SW480 (cell line): ENCODE results near the gene RPL15.

Experiments
- DNase-seq: peaks from one replicate; pipeline ENCODE4 v3.0.0-alpha.2; 2016; ENCODE audit warnings: low spot score

RPL15 gene

DNA sequence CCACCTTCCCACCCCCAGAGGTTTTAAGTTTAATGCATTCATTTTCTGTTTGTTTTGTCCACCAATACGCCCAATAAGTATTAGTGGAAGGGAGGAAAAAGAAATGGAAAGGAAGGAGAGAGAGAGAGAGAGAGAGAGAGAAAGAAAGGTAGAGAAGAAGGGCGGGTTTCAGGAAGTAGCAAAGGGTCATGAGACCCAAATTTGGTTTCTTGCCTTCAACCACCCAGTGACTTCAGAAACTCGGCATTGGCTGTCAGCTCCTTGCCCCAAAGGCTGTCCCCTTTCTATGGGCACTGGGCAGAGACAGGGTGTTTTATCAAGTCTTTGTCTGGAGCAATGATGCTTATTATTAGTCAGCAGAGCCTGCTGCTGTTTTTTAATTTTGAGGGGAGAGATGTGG, 14.7 kb downstream of the RPL15 start:
- no peak for DNase-seq

DNA sequence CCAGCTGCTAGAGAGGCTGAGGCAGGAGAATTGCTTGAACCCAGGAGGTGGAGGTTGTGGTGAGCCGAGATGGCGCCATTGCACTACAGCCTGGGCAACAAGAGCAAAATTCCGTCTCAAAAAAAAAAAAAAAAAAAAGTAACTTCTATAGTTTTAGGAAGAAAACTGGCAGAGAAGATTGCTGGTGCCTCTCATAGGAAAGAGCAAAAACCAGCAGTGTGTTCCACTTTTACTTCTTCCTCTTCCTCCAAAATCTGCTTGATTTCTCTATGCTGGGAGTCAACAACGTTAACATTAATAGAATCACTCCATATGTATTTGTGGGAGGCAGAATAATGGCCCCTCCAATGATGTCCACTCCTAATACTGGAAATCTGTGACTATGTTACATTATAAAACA, 15.6 kb downstream of the RPL15 start:
- DNase-seq = no peak

DNA sequence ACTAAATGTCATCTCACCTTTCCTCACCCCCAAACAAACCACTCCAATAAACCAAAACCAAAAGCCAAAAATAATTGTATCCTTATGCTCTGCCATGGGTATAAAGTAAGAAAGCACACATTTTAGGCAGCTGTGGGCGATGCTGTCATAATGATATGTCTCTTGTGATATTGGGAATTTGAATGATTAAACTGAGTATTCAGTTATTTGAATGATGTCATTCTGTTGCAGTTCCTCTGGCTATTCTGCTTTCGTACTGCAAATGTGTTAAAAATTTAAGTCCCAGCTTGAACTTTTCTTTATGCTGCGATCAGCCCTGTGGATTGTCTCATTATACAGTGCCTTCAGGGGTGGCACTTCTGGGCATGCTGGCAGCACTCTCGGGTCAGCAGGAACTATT, 17.3 kb downstream of the RPL15 start:
- no peak for DNase-seq

DNA sequence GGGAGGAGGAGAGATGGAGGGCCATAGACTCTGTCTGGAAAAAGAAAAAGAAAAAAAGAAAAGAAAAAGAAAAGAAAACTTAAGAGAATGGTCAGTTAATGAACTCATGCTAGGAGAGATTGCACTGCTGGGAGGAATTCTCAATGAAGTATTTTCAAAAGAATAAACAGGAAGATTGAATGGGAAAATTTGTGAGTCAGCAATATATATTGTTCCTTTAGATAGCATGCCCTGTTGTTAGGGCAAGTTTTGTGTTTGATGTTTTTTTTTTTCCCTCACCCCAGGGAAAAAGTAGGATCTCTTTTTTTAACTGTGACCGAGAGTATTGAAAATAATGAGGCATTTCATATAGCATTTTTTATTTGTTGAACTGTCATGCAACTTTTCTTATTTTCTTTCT, 20.4 kb downstream of the RPL15 start:
- DNase-seq = no peak

DNA sequence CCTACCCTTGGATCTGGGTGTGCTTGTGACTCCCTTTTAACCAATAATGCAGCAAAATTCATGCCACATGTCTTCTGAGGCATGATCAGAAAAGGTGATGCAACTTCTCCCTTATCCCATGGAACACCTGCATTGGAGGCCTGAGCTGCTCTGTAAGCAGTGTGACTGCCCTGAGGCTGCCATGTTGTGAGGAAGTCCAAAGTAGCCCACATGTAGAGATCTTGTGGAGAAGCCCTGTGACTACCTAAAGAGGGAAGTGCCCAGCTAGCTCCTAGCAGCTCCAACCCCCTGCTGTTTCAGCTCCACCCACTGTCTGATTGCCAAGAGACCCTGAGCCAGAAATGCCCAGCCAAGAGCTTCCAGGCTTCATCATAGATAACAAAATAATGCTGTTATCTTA, 21.8 kb downstream of the RPL15 start:
- DNase-seq = no peak

DNA sequence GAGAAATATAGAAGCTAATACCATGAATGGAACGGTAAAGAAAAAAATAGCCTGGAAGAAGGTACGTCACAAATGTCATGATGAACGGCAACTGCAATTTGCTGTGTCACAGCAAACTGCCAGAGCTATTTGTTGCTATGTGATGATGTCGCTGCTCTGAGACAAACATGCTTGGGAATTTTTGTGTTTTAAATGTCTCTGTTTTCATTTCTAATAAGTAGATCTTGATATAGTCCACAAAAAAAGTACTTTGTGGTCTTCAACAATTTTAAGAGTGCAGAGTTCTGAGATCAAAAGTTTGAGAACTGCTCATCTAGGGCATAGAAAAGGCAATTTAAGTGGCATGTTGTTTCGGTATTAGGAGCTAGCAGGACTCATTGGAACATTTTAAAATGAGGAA, 23.8 kb downstream of the RPL15 start:
- no peak for DNase-seq

DNA sequence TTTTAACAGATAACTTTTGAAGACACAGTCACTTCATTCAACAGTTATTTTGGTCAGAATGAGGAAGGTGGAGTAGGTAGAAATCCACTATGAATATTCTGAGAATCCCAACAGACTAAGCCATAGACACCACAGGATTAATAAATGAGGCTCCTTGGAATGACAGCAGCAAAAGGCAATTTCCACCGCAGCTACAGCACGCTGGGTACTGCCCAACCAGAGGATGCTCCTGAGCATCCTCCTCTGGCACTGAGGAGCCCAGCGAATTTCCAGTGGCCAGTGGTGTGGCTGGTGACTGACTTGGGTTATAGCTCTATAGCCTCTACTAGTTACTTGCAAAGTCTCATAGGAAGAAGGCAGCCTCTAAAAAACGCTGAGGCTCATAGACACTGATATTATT, 24.5 kb downstream of the RPL15 start:
- DNase-seq = no peak

DNA sequence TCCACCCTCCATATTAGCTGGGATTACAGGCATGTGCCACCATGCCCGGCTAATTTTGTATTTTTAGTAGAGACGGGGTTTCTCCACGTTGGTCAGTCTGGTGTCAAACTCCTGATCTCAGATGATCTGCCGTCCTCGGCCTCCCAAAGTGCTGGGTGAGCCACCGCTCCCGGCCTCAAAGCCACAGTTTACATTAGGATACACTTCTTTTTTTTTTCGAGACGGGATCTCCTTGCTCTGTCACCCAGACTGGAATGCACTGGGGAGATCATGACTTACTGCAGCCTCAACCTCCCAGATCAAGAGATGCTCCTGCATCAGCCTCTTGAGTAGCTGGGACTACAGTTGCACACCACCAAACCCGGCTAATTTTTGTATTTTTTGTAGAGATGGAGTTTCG, 25.6 kb downstream of the RPL15 start:
- DNase-seq = no peak

DNA sequence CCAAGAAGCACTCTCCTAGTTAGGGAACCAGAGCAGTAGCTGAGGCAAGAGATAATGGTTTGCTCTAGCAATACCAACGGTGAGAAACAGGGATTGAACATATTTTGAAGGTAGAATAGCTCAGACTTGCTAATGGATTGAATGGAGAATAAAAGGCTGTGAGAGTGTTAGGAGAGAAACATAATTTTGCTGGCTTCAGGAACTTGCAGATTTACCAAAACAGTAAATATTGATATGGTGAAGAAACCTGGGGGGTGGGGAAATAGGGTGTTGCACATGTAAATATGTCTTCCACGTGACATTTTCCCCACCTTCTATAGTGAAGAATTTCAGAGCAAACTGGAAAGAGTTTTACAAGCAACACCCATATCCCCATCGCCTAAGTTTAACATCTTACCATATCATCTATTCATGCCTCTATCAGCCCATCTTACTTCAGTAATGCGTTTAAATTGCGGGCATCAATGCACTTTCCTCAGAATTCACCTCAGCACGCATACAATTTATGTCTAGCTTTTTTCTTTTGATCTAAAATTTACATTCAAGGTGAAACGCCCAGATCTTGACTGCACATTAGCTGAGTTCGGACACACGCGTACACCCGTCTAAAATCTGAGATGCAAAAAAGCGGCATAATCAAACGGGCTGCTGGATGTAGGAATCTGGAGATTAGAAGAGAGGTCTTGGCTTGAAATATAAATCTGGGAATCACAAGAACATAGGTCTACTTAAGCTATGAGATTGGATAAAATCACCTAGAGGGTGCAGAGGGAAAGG, 27.3 kb downstream of the RPL15 start:
- no peak for DNase-seq

DNA sequence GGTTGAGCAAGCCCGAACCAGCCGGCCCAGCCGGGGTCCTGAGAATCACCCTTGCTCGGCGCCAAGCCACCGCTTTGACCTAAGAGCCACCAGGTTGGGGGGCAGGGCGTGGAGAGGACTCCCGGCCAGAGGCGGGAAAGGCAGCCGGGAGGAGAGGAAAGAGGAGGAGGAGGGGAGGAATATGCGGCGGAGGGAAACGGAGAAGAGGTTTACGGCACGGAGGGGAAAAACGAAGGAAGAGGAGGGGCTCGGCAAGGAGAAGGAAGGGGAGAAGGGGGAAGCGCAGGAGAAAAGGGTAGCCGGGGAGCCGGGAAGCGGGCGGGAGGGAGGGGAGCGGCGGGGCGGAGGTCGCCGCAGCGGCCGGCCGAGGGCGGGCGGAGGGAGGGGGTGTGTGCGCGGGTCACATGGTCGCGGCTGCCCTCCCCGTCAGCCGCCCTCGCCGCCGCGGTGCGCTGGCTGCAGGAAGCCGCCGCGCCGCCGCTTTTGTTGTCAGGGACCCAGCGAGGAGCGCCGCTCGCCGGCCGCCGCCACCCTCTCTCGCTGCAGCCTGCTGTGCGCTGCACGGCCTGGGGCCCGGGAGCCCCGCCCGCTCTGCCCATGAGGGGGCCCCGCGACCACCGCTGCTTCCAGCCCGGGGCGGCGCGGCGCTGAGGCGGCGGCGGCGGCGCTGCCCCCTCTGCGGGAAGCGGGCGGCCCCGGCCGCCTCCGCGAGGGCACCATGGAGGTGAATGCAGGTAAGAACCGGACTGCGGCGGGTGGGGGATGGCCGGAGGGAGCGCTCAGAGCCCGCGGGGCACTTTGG, 28.1 kb downstream of the RPL15 start, which contains the start of gene NR1D2:
Gene NR1D2, plus strand, starts transcription at position 426 of the 802 bp plus-strand sequence. Its CDS starts 293 bp downstream, at position 719.
- DNase-seq = peak; percentile 79

DNA sequence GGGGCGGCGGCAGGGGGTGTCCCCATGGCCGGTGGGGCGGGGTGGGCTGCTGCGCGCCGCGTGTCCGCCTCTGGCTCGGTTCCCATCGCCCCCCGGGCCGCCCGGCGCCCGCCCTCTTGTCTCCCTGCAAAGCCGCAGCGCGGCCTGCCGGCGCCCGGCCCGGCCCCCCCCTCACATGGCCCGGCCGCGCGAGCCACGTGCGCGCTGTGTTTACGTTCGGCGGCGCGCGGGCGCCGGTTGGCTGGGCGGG, 28.7 kb downstream of the RPL15 start:
- DNase-seq = no peak

DNA sequence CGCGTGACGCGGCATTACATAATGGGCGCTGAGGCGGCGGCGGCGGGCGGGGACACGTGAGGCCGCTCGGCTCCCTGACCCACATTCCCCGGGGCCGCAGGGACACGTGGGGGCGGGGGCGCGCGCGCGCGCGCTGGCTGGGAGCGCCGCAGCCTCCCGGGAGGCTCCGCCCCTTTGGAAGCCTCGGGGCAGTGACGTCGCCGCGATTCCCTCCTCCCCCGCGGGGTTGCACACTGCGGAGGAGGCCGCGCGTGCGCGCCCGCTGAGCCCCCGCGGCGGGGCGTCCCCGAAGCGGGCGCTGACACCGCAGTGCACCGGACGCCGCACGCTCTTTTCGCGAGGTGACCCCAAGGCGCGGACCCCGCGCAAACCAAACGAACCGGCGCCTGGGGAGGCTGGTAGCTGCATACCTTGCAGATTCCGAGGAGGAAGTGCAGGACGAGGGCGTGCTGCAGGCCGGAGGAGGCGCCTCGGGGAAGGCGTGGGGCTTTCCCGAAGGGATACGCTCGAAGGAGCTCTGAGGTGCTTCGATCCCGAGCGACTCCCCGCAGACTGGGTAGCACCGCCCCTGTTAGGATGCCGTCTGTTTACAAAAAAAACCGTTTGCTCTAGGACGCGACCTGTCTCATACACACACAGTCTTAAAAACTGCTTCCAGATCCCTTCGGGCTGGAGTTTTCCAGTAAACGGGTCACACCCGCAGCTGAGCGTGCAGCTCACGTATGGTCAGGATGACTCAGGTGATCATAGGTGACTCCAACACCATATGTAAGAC, 29.2 kb downstream of the RPL15 start:
- peak; percentile 90 for DNase-seq

DNA sequence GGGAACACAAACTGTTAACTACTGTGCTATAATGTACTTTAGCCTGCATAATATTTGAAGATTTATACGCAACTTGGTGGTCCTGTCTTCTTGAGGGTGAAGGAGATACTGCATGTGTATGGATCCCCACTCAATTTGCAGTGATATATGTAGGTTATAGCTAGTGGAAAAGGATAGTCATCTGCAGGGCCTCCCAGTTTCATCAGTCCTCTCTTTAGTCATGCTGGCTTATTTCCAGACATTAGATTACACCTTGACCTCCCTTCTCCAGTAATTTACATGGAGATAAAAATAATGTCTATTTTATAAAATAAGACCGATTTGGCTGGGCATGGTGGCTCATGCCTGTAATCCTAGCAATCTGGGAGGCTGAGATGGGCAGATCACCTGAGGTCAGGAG, 31.8 kb downstream of the RPL15 start:
- no peak for DNase-seq

DNA sequence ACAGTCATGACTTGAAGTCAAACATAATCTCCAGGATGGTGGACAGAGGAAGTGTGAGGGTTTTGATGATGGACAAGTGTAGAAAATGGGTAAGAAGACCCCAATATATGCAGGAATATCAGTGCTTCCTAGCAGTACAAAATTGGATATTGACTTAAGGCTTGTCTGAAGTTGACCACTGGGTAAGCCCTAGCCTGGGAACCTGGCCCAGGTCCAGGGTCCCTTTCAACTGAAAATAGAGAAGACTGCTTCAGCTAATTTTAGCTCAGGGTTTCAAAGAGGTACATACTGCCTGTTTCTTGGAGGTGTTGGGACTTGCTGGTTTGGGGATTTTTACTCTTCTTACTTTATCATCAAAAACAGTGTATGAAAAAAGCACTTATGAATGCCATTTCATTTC, 32.9 kb downstream of the RPL15 start:
- no peak for DNase-seq

DNA sequence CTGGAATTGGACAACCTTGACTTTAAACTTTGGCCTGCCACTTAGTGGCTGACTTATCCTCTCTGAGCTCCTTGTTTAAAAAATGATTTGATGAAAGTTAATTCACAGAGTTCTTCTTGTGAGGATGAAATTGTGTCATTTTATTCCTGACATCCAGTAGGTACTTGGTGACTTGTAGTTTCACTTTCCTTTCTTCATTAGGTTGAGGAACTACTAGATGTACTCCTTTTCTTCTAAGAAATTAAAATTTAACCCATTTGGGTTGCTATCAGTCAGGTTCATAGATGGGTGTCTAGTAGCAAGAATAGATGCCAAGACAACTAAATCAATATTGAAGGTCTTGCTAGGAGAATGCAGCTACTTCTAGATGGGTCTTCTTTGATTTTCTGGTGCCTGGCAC, 33.4 kb downstream of the RPL15 start:
- no peak for DNase-seq

DNA sequence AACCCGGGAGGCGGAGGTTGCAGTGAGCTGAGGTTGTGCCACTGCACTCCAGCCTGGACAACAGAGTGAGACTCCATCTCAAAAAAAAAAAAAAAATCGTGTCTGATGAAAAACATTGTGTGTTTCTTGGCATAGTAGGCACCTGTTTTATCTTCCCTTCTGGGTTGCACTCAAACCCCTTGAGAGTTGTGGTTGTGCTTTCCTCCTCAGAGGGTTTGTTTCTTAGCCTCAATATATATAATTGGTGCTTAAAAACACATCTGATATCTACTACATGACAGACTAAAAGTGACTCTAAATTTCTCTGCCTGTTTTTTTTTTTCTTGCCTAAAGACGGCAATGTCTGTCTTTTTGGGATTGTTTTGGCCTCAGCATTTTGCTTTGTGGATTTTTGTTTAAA, 35.7 kb downstream of the RPL15 start:
- no peak for DNase-seq

DNA sequence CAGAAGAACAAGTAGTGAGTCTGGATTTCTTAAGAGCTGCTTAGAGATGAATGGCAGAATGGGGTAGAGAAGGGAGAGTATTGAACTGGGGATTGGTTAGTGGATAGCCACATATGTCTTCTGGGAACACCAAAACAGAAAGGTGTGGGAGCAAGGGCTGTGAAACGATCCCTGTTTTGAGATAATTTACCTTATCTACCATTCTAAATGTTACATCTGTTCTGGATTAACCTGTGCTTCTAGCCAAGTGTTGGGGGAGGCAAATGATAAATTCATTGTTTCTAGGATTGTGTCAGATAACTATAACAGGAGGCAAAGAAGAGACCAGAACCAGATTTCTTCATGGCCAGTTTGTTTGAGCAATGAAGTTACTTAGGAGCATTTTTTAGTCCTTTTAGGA, 36.6 kb downstream of the RPL15 start:
- DNase-seq = no peak

DNA sequence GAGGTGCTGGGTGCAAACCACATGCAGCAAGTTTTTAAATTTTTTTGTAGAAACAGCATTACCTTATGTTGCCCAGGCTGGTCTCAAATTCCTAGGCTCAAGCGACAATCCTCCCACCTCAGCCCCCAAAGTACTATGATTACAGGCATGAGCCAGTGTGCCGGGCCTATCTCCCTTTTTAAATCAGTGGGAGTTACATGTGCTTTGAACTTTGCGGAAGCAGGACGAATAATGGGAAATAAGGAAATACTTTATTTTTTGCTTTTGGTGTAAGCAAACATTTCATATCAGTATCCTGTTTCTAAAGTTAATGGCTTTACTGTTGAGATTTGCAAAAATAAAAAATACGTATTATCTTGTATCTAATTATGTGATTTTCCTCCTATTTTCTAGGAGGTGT, 37.2 kb downstream of the RPL15 start:
- no peak for DNase-seq

DNA sequence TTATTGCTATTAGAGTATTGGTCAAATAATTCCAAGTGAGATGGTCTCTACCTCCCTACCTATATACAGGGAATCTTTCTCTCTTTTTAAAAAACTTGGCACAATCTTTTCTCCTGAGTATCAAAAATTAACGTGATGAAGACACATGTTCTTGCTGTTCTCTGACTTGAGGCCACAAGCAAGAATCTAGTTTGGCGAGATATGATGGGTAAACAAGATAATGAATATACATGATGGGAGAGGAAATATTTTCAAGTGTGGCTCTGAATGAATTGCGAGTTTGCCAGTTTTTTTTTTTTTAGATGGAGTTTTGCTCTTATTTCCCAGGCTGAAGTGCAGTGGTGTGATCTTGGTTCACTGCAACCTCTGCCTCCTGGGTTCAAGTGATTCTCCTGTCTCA, 39.8 kb downstream of the RPL15 start:
- no peak for DNase-seq

DNA sequence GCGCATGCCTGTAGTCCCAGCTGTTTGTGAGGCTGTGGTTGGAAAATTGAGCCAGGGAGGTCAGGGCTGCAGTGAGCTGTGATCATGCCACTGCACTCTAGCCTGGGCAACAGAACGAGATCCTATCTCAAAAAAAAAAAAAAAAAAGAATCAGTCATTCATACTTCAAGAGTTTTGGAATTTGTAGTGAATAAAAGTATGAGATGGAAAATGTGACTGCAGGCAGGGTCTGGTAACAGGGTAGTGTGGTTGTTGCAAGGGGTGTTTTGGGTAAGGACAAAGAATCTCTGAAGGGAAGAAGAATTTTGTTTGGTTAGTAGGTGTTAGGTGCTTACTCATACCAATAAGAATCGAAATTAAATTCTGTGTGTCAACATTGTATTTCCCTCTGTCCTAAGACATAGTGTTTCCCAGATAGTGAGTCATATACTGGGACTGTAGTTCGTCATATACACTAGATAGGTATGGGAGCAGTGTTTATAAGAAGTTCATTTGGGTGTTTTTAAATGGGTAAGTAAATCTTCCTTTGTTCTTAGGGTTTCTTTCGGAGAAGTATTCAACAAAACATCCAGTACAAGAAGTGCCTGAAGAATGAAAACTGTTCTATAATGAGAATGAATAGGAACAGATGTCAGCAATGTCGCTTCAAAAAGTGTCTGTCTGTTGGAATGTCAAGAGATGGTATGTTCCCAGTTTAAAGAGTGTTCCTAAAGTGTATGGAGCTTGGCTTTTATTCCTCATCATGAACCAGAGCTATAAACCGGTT, 42.4 kb downstream of the RPL15 start:
- DNase-seq = peak; percentile 16

DNA sequence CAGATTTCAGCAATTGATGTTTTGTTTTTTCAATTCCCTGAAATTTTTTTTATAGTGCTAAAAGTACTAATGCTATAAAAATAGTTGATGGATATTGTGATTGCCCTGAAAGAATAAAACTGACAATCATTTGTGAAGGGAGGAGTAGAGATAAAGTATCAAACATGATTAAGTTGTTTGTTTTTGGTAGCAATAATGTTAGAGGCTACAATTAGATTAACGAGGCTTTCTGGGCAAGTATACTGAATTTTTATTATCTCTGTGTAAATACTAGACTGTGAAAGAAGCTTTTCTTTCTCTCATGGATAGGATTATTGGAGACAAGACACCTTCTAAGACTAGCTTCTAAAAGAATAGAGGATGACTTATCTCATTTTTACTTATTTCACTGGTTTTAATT, 43.7 kb downstream of the RPL15 start:
- no peak for DNase-seq

DNA sequence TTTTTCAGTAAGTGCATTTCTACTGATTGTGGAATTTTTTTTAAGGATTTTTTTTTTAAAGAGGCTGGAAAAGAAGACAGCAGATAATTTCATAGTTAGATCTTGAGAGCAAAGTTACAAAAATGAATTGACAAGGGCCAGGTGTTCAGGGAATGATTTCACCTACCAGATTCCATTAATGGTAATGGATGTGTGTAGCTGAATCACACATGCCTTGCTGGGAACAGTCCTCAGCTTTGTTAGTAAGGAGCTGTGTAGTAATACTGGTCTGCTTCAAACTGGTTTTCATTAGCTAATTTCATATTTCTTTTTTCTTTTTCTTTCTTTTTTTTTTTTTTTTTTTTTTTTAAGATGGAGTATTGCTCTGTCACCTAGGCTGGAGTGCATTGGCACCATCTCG, 44.1 kb downstream of the RPL15 start:
- DNase-seq = no peak
